ENCODE measurements around the gene OR6C75.

Gene OR6C75

GRCh38 chr12:55416961-55417360, 54.2 kb downstream of the OR6C75 start:
- no peak overlapping the region for H3K4me3 ChIP-seq (ENCODE audit: low read depth, low read length)
- no peak for DNase-seq (ENCODE audit: low read depth)
- TF ChIP-seq, protein P1, sequence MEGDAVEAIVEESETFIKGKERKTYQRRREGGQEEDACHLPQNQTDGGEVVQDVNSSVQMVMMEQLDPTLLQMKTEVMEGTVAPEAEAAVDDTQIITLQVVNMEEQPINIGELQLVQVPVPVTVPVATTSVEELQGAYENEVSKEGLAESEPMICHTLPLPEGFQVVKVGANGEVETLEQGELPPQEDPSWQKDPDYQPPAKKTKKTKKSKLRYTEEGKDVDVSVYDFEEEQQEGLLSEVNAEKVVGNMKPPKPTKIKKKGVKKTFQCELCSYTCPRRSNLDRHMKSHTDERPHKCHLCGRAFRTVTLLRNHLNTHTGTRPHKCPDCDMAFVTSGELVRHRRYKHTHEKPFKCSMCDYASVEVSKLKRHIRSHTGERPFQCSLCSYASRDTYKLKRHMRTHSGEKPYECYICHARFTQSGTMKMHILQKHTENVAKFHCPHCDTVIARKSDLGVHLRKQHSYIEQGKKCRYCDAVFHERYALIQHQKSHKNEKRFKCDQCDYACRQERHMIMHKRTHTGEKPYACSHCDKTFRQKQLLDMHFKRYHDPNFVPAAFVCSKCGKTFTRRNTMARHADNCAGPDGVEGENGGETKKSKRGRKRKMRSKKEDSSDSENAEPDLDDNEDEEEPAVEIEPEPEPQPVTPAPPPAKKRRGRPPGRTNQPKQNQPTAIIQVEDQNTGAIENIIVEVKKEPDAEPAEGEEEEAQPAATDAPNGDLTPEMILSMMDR (IDR thresholded peaks at IDR 0.05; ENCODE audit: low read depth, low read length, missing control alignments) = no peak
